WTC11 (cell line): ENCODE results near the gene WFDC1. TPM values are rescaled to one million over a fixed set of nuclear protein-coding genes. Genes with fewer than 3 reads are reported as not detected.

Experiments used
- ATAC-seq: fragments of 200-7000 bp; cut with Tn5 transposase; 2 replicates; pipeline ENCODE4 v1.10.0; 2021; ENCODE audit warnings: mild to moderate bottlenecking, moderate library complexity
- CTCF ChIA-PET: fragments of 300-600 bp; sonication (Branson Sonifier 250); formaldehyde crosslinking; loops from one replicate; lab custom pipeline; 2021; ENCODE audit warnings: antibody characterized with exemption; lab: Charles Lee
- POLR2A ChIA-PET: fragments of 350-600 bp; sonication (Branson Sonifier 250); formaldehyde crosslinking; loops from one replicate; lab custom pipeline; 2021; ENCODE audit warnings: antibody characterized with exemption; lab: Charles Lee
- DNase-seq: peaks from one replicate; pipeline ENCODE4 v3.0.0; 2021; ENCODE audit warnings: low spot score
- H3K27ac Mint-ChIP-seq: 2 replicates; pipeline ENCODE4 v1.8.0; 2021; ENCODE audit warnings: mixed read lengths
- H3K27me3 Mint-ChIP-seq: 2 replicates; pipeline ENCODE4 v1.8.0; 2021; ENCODE audit warnings: low read depth, mild to moderate bottlenecking, moderate library complexity, mixed read lengths
- H3K36me3 Mint-ChIP-seq: 2 replicates; pipeline ENCODE4 v1.8.0; 2021; ENCODE audit warnings: mixed read lengths
- H3K4me1 Mint-ChIP-seq: 2 replicates; pipeline ENCODE4 v1.8.0; 2022; ENCODE audit warnings: mixed read lengths
- H3K4me3 Mint-ChIP-seq: 2 replicates; pipeline ENCODE4 v1.8.0; 2021; ENCODE audit warnings: mild to moderate bottlenecking, moderate library complexity, mixed read lengths
- H3K9me3 Mint-ChIP-seq: 2 replicates; pipeline ENCODE4 v1.8.0; 2021; ENCODE audit warnings: mixed read lengths
- ATF2 ChIP-seq: sonication (generic); formaldehyde crosslinking; IDR thresholded peaks from 2 replicates; pipeline ENCODE4 v1.8.1; 2022; ENCODE audit warnings: low read depth, missing genetic modification reagents, borderline replicate concordance
- ATF3 ChIP-seq: sonication (generic); formaldehyde crosslinking; conservative IDR thresholded peaks from 2 replicates; pipeline ENCODE4 v1.8.1; 2022; ENCODE audit warnings: mild to moderate bottlenecking, missing genetic modification reagents
- CREM ChIP-seq: sonication (generic); formaldehyde crosslinking; IDR thresholded peaks from 2 replicates; pipeline ENCODE4 v1.8.1; 2022; ENCODE audit warnings: mild to moderate bottlenecking, missing genetic modification reagents, moderate library complexity
- HMGXB4 ChIP-seq: sonication (generic); formaldehyde crosslinking; IDR thresholded peaks from 2 replicates; pipeline ENCODE4 v1.8.1; 2023; ENCODE audit warnings: mild to moderate bottlenecking, moderate library complexity, missing genetic modification reagents
- MAX ChIP-seq: sonication (generic); formaldehyde crosslinking; IDR thresholded peaks from 2 replicates; pipeline ENCODE4 v1.8.0; 2022; ENCODE audit warnings: mild to moderate bottlenecking, missing genetic modification reagents
- NR1H2 ChIP-seq: sonication (generic); formaldehyde crosslinking; IDR thresholded peaks from 2 replicates; pipeline ENCODE4 v1.9.0; 2021; ENCODE audit warnings: mild to moderate bottlenecking, moderate library complexity, missing genetic modification reagents
- NR3C1 ChIP-seq: sonication (generic); formaldehyde crosslinking; conservative IDR thresholded peaks from 2 replicates; pipeline ENCODE4 v1.8.1; 2023; ENCODE audit warnings: low read depth, mild to moderate bottlenecking, missing genetic modification reagents
- RORB ChIP-seq: fragments of 250-450 bp; sonication (Bioruptor Pico); IDR thresholded peaks from 2 replicates; pipeline ENCODE4 v1.9.0; 2021; ENCODE audit warnings: mild to moderate bottlenecking
- SOX15 ChIP-seq: fragments of 250-450 bp; sonication (Bioruptor Pico); IDR thresholded peaks from 2 replicates; pipeline ENCODE4 v1.9.0; 2021; ENCODE audit warnings: mild to moderate bottlenecking
- SP1 ChIP-seq: sonication (generic); formaldehyde crosslinking; conservative IDR thresholded peaks from 2 replicates; pipeline ENCODE4 v1.8.1; 2022; ENCODE audit warnings: missing genetic modification reagents
- total RNA-seq: library from RNA; stranded (reverse); gene quantifications from 3 replicates; pipeline ENCODE4 v1.2.3, GENCODE V29; 2021
- TF ChIP-seq, protein P1 (sequence below): sonication (generic); formaldehyde crosslinking; IDR thresholded peaks from 2 replicates; pipeline ENCODE4 v1.8.0; 2023; ENCODE audit warnings: missing genetic modification reagents, mild to moderate bottlenecking, borderline replicate concordance
- TF ChIP-seq, protein P2 (sequence below): fragments of 250-450 bp; sonication (Bioruptor Pico); IDR thresholded peaks from 2 replicates; pipeline ENCODE4 v1.9.0; 2021; ENCODE audit warnings: mild to moderate bottlenecking
- TF ChIP-seq, protein P3 (sequence below): fragments of 200-600 bp; IDR thresholded peaks from 2 replicates; pipeline ENCODE4 v1.8.0; 2022; ENCODE audit warnings: antibody characterized with exemption
- TF ChIP-seq, protein P4 (sequence below): sonication (generic); formaldehyde crosslinking; IDR thresholded peaks from 2 replicates; pipeline ENCODE4 v1.8.0; 2022; ENCODE audit warnings: mild to moderate bottlenecking, missing genetic modification reagents
- TF ChIP-seq, protein P5 (sequence below): sonication (generic); formaldehyde crosslinking; IDR thresholded peaks from 2 replicates; pipeline ENCODE4 v1.8.1; 2023; ENCODE audit warnings: mild to moderate bottlenecking, missing genetic modification reagents, moderate library complexity
- TF ChIP-seq, protein P6 (sequence below): sonication (generic); formaldehyde crosslinking; IDR thresholded peaks from 2 replicates; pipeline ENCODE4 v1.8.0; 2022; ENCODE audit warnings: mild to moderate bottlenecking, missing genetic modification reagents

The WFDC1 gene
- total RNA-seq, 1 experiment from 2014 or later: 0.50 TPM

DNA sequence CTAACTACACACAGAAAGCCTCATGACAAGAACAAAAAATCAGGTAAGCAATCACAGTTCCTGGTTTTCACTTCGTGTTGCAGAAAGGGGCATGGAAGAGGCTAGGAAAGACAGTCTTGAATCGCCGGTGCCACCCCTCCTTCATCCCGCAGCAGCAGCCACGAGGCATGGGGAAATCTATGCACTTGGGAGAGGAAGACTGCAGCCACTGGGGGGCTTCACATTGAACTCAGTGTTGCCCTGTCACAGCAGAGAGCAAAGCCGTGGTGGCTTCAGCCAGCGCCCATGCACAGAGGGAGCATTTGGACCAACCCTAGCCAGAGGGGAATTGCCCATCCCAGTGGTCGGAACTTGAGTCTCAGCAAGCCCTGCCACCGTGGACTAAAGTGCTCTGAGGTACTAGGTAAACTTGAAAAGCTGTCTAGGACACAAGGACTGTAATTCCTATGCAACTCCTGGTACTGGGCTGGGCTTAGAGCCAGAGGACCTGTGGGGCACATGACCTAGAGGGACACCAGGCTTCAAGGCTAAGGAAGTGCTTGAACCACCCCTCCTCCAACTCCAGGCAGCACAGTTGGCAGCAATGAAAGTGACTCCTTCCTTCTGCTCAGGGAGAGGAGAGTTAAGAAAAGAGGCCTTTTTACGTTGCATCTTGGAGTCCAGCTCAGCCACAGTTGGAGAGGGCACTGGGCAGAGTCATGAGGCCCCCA lies 38.5 kb downstream of the WFDC1 start:
- peak; percentile 28; the same call in 1 of the 2 replicates for ATAC-seq

DNA sequence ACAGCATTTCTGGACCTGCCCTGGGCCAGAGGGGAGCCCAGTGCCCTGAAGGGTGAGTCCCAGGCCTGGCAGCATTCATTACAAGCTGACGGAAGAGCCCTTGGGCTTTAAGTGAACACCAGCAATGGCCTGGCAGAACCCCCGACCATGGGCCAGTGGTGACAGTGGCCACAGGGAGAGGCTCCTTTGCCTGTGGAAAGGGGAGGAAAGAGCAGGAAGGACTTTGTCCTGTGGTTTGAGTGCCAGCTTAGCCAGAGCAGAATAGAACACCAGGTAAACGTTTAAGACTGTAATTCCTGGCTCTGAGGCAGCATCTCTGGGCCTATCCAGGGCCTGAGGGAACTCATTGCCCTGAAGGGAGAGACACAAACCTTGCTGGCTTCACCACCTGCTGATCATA lies 39.4 kb downstream of the WFDC1 start:
- Mint-ChIP-seq H3K4me1 (peaks cover 8% of the 10 kb centered on the region), H3K27ac (no peak overlapping the region), H3K4me3 (no peak overlapping the region), H3K9me3 (peaks cover 8% of the 10 kb centered on the region), H3K36me3 (no peaks in the 10 kb centered on the region; the same call in 1 of the 2 replicates), H3K27me3 (no peaks in the 10 kb centered on the region)
- CTCF ChIA-PET: no interaction called here
- POLR2A ChIA-PET: no interaction called here
- DNase-seq (no peak), ATAC-seq (no peak)
- TF ChIP-seq, protein P1, sequence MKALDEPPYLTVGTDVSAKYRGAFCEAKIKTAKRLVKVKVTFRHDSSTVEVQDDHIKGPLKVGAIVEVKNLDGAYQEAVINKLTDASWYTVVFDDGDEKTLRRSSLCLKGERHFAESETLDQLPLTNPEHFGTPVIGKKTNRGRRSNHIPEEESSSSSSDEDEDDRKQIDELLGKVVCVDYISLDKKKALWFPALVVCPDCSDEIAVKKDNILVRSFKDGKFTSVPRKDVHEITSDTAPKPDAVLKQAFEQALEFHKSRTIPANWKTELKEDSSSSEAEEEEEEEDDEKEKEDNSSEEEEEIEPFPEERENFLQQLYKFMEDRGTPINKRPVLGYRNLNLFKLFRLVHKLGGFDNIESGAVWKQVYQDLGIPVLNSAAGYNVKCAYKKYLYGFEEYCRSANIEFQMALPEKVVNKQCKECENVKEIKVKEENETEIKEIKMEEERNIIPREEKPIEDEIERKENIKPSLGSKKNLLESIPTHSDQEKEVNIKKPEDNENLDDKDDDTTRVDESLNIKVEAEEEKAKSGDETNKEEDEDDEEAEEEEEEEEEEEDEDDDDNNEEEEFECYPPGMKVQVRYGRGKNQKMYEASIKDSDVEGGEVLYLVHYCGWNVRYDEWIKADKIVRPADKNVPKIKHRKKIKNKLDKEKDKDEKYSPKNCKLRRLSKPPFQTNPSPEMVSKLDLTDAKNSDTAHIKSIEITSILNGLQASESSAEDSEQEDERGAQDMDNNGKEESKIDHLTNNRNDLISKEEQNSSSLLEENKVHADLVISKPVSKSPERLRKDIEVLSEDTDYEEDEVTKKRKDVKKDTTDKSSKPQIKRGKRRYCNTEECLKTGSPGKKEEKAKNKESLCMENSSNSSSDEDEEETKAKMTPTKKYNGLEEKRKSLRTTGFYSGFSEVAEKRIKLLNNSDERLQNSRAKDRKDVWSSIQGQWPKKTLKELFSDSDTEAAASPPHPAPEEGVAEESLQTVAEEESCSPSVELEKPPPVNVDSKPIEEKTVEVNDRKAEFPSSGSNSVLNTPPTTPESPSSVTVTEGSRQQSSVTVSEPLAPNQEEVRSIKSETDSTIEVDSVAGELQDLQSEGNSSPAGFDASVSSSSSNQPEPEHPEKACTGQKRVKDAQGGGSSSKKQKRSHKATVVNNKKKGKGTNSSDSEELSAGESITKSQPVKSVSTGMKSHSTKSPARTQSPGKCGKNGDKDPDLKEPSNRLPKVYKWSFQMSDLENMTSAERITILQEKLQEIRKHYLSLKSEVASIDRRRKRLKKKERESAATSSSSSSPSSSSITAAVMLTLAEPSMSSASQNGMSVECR (CRISPR knock-in tag): no peak
- TF ChIP-seq CREM (CRISPR knock-in tag) (no peak), SOX15 (CRISPR knock-in tag) (no peak), NR1H2 (CRISPR knock-in tag) (no peak), RORB (CRISPR knock-in tag) (no peak), MAX (CRISPR knock-in tag) (no peak), ATF2 (CRISPR knock-in tag) (no peak), NR3C1 (no peak), ATF3 (no peak), HMGXB4 (no peak)
- TF ChIP-seq, protein P2, sequence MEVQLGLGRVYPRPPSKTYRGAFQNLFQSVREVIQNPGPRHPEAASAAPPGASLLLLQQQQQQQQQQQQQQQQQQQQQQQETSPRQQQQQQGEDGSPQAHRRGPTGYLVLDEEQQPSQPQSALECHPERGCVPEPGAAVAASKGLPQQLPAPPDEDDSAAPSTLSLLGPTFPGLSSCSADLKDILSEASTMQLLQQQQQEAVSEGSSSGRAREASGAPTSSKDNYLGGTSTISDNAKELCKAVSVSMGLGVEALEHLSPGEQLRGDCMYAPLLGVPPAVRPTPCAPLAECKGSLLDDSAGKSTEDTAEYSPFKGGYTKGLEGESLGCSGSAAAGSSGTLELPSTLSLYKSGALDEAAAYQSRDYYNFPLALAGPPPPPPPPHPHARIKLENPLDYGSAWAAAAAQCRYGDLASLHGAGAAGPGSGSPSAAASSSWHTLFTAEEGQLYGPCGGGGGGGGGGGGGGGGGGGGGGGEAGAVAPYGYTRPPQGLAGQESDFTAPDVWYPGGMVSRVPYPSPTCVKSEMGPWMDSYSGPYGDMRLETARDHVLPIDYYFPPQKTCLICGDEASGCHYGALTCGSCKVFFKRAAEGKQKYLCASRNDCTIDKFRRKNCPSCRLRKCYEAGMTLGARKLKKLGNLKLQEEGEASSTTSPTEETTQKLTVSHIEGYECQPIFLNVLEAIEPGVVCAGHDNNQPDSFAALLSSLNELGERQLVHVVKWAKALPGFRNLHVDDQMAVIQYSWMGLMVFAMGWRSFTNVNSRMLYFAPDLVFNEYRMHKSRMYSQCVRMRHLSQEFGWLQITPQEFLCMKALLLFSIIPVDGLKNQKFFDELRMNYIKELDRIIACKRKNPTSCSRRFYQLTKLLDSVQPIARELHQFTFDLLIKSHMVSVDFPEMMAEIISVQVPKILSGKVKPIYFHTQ (CRISPR knock-in tag): no peak
- TF ChIP-seq, protein P3, sequence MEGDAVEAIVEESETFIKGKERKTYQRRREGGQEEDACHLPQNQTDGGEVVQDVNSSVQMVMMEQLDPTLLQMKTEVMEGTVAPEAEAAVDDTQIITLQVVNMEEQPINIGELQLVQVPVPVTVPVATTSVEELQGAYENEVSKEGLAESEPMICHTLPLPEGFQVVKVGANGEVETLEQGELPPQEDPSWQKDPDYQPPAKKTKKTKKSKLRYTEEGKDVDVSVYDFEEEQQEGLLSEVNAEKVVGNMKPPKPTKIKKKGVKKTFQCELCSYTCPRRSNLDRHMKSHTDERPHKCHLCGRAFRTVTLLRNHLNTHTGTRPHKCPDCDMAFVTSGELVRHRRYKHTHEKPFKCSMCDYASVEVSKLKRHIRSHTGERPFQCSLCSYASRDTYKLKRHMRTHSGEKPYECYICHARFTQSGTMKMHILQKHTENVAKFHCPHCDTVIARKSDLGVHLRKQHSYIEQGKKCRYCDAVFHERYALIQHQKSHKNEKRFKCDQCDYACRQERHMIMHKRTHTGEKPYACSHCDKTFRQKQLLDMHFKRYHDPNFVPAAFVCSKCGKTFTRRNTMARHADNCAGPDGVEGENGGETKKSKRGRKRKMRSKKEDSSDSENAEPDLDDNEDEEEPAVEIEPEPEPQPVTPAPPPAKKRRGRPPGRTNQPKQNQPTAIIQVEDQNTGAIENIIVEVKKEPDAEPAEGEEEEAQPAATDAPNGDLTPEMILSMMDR: no peak
- TF ChIP-seq, protein P4, sequence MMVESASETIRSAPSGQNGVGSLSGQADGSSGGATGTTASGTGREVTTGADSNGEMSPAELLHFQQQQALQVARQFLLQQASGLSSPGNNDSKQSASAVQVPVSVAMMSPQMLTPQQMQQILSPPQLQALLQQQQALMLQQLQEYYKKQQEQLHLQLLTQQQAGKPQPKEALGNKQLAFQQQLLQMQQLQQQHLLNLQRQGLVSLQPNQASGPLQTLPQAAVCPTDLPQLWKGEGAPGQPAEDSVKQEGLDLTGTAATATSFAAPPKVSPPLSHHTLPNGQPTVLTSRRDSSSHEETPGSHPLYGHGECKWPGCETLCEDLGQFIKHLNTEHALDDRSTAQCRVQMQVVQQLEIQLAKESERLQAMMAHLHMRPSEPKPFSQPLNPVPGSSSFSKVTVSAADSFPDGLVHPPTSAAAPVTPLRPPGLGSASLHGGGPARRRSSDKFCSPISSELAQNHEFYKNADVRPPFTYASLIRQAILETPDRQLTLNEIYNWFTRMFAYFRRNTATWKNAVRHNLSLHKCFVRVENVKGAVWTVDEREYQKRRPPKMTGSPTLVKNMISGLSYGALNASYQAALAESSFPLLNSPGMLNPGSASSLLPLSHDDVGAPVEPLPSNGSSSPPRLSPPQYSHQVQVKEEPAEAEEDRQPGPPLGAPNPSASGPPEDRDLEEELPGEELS (CRISPR knock-in tag): no peak

More for the DNA sequence above, 38.5 kb downstream of the WFDC1 start:
- H3K36me3 Mint-ChIP-seq: no peaks in the 10 kb centered on the region; the same call in 1 of the 2 replicates
- no peak for DNase-seq
- CTCF ChIA-PET: no interaction called here
- no peak overlapping the region for H3K4me3 Mint-ChIP-seq
- H3K4me1 Mint-ChIP-seq: peaks cover 8% of the 10 kb centered on the region
- POLR2A ChIA-PET: no interaction called here
- TF ChIP-seq, protein P5, sequence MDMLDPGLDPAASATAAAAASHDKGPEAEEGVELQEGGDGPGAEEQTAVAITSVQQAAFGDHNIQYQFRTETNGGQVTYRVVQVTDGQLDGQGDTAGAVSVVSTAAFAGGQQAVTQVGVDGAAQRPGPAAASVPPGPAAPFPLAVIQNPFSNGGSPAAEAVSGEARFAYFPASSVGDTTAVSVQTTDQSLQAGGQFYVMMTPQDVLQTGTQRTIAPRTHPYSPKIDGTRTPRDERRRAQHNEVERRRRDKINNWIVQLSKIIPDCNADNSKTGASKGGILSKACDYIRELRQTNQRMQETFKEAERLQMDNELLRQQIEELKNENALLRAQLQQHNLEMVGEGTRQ: peak; percentile 43; the same call in 1 of the 2 replicates
- TF ChIP-seq, protein P6, sequence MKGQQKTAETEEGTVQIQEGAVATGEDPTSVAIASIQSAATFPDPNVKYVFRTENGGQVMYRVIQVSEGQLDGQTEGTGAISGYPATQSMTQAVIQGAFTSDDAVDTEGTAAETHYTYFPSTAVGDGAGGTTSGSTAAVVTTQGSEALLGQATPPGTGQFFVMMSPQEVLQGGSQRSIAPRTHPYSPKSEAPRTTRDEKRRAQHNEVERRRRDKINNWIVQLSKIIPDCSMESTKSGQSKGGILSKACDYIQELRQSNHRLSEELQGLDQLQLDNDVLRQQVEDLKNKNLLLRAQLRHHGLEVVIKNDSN: peak; percentile 40; the same call in 1 of the 2 replicates
- TF ChIP-seq SP1 (CRISPR knock-in tag): no peak
- H3K9me3 Mint-ChIP-seq: peaks cover 8% of the 10 kb centered on the region
- H3K27ac Mint-ChIP-seq: no peak overlapping the region
- H3K27me3 Mint-ChIP-seq: no peaks in the 10 kb centered on the region
